Ectodermal cell (in vitro differentiated cells): ENCODE results near the gene KCNIP3.

Experiments
- H3K27ac ChIP-seq: 2 replicates; pipeline ENCODE4 v1.7.0; 2013; ENCODE audit warnings: mild to moderate bottlenecking, low read depth, low read length; ENCODE audit not compliant: insufficient read depth, poor library complexity, severe bottlenecking
- H3K27me3 ChIP-seq: 2 replicates; pipeline ENCODE4 v1.7.0; 2013; ENCODE audit warnings: mild to moderate bottlenecking, low read length; ENCODE audit not compliant: insufficient read depth, control insufficient read depth, poor library complexity, severe bottlenecking
- H3K36me3 ChIP-seq: one replicate; pipeline ENCODE4 v1.7.0; 2013; ENCODE audit warnings: low read length; ENCODE audit not compliant: control insufficient read depth, insufficient read depth
- H3K4me1 ChIP-seq: one replicate; pipeline ENCODE4 v1.7.0; 2013; ENCODE audit warnings: low read length; ENCODE audit not compliant: control insufficient read depth, insufficient read depth
- H3K4me3 ChIP-seq: 2 replicates; pipeline ENCODE4 v1.7.0; 2013; ENCODE audit warnings: low read depth, low read length, control low read depth; ENCODE audit not compliant: insufficient read depth
- H3K9me3 ChIP-seq: 2 replicates; pipeline ENCODE4 v1.7.0; 2013; ENCODE audit warnings: mild to moderate bottlenecking, low read length, moderate library complexity; ENCODE audit not compliant: control insufficient read depth
- WGBS, 2 experiments: methylation state at CpG; one replicate each; pipeline ENCODE4 v1.1.7; 2013; ENCODE audit warnings: missing lambda C conversion rate in 2 of 2; 5-methylcytosine and 5-hydroxymethylcytosine counted together

The KCNIP3 gene

DNA sequence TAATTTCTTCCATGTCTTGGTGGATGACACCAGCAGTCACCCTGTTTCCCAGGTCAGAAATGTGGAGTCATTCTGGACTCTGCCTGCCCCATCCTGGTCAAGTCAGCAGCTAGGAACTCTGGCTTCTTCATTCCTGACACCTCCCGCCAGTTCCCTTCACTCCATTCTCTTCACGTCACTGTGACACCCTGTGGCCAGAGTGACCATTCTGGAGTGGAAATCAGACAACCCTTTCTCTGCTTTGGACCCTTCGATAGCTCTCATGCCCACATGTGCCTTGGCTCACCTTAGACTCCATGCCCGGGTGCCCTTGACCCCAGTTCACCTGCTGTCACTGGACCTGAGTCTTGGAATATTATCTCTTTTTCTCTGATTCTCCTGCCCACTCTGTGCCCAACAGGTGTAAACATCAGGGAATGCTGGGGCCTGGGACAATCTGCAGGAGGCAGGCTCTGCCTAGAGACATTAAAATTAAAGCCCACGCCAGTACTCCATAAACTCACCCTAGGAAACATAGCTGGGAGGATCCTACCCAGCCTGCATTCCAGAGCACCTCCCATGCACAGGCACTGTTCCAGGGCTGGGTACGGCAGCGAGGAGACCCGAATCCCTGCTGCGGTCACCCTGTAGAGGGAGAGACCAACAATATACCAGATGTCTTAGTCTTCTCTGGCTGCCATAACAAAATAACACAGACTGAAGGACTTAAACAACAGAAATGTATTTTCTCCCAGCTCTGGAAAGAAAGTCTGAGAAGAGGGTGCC lies 64.3 kb downstream of the KCNIP3 start:
- Histone ChIP-seq H3K36me3 (no peaks in the 10 kb centered on the region), H3K4me3 (no peak overlapping the region), H3K9me3 (no peaks in the 10 kb centered on the region), H3K27ac (no peak overlapping the region), H3K27me3 (no peaks in the 10 kb centered on the region), H3K4me1 (no peaks in the 10 kb centered on the region)
- WGBS, 2 experiments = 87 to 88% methylated on average over 9 of the region's 9 CpGs

GRCh38 chr2:95362486-95362885 lies 65.3 kb downstream of the KCNIP3 start:
- 88 to 90% methylated on average over 9 of the region's 9 CpGs for WGBS, 2 experiments

DNA sequence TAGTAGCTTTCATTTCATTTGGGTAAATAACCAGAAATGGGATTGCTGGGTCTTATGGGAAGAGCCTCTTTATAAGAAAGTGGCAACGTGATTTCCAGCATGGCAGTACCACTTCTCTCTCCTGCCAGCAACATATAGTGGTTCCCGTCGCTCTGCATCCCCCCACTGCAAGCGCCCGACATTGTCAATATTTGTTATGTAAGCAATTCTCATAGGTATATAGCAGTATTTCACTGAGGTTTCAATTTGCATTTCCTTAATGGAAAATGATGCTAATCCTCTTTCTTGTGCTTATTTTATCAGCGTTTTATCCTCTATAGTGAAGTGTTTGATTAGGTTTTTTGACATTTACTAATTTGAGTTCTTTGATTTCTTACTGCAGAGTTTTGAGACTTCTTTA lies 69.4 kb downstream of the KCNIP3 start:
- Histone ChIP-seq H3K27me3 (no peaks in the 10 kb centered on the region), H3K4me1 (no peaks in the 10 kb centered on the region), H3K4me3 (no peak overlapping the region), H3K36me3 (no peaks in the 10 kb centered on the region), H3K27ac (no peak overlapping the region), H3K9me3 (no peaks in the 10 kb centered on the region)
- 52 to 86% methylated on average over 3 to 6 of the region's 6 CpGs for WGBS, 2 experiments

More at GRCh38 chr2:95362486-95362885, 65.3 kb downstream of the KCNIP3 start:
- H3K4me3 ChIP-seq = no peak overlapping the region
- H3K27ac ChIP-seq = no peak overlapping the region
- H3K36me3 ChIP-seq = no peaks in the 10 kb centered on the region
- no peaks in the 10 kb centered on the region for H3K9me3 ChIP-seq
- H3K27me3 ChIP-seq = no peaks in the 10 kb centered on the region
- H3K4me1 ChIP-seq = no peaks in the 10 kb centered on the region

GRCh38 chr2:95372216-95372829 lies 75.2 kb downstream of the KCNIP3 start:
- Histone ChIP-seq H3K4me3 (no peak overlapping the region), H3K36me3 (no peaks in the 10 kb centered on the region), H3K9me3 (no peaks in the 10 kb centered on the region), H3K27ac (no peak overlapping the region), H3K27me3 (no peaks in the 10 kb centered on the region), H3K4me1 (peaks cover 8% of the 10 kb centered on the region)
- WGBS, 2 experiments = 93 to 94% methylated on average over 8 of the region's 8 CpGs

DNA sequence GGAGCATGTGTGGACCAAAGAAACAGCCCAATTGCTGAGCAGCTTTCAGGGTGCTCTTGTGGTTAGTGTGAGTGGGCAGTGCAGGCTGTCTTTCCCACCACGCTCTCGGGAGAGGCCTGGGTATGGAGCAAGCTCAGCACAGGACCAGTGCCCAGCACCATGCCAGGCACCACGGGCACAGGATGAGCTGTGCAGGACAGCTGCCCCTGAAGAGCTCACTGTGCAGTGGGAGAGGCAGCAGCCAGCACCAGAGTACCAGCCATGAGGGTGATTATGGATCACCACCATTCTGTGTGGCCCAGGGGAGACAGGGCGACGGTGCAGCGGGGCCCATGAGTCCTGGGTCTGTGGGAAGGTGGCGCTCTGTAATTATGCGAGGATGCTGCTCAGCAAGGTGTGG lies 75.7 kb downstream of the KCNIP3 start:
- Histone ChIP-seq H3K36me3 (no peaks in the 10 kb centered on the region), H3K9me3 (no peaks in the 10 kb centered on the region), H3K27ac (no peak overlapping the region), H3K27me3 (no peaks in the 10 kb centered on the region), H3K4me1 (peaks cover 8% of the 10 kb centered on the region), H3K4me3 (no peak overlapping the region)
- 92 to 93% methylated on average over 8 of the region's 8 CpGs for WGBS, 2 experiments

- Histone ChIP-seq H3K36me3 (no peaks in the 10 kb centered on the region), H3K4me1 (peaks cover 8% of the 10 kb centered on the region), H3K27me3 (no peaks in the 10 kb centered on the region), H3K4me3 (no peak overlapping the region), H3K27ac (no peak overlapping the region), H3K9me3 (no peaks in the 10 kb centered on the region)
- WGBS, 2 experiments = 90 to 94% methylated on average over 6 of the region's 6 CpGs
These were observed 76.9 kb downstream of the KCNIP3 start for GRCh38 chr2:95374029-95374428.

DNA sequence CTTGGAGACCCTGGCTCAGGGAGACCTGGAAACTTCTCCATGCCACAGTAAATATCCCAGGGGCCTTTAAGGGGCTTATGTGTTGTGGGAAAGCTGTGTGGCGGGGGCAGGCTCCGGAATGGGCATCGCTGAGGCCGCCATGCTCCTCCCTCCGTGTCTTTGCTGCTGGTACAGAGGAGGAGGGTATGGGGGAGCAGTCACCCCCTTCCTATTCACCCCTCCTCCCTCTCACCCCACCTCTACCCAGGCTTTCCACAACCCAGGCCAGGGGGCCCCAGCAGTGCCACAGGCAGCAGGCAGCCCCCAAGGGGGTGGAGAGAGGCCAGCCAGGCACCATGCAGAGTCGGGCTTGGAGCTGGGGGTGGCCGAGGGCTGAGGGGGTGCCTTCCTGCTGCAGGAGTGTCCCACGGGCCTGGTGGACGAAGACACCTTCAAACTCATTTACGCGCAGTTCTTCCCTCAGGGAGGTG lies 77.3 kb downstream of the KCNIP3 start:
- Histone ChIP-seq H3K27ac (no peak overlapping the region), H3K4me1 (peaks cover 11% of the 10 kb centered on the region), H3K27me3 (no peaks in the 10 kb centered on the region), H3K36me3 (no peaks in the 10 kb centered on the region), H3K9me3 (no peaks in the 10 kb centered on the region), H3K4me3 (no peak overlapping the region)
- WGBS, 2 experiments = 91 to 96% methylated on average over 9 to 11 of the region's 11 CpGs

DNA sequence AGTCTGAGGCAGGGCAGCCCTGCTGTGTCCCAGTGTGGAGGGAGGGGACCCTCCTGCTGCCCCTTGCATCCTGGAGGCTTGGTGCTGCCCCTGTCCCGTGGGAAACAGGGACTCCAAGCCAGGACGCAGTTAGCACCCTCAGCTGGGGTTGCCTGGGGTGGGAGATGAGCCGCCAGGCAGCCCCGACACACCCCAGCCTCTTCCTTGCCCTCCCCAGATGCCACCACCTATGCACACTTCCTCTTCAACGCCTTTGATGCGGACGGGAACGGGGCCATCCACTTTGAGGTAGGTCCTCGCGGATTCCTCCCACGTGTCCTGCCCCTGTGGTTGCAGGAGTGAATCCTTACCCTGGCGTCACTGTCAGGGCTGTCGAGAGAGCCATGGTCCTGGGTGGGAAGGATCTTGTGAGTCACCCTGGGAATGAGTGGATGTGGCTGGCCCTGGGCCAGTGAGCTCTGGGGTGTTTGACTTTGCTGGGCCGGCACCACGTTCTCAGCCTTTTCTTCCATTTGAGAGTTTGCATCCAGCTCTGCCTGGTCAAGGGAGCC lies 77.8 kb downstream of the KCNIP3 start:
- Histone ChIP-seq H3K9me3 (no peaks in the 10 kb centered on the region), H3K36me3 (no peaks in the 10 kb centered on the region), H3K27me3 (no peaks in the 10 kb centered on the region), H3K27ac (no peak overlapping the region), H3K4me3 (no peak overlapping the region), H3K4me1 (peaks cover 15% of the 10 kb centered on the region)
- 89 to 91% methylated on average over 15 of the region's 15 CpGs for WGBS, 2 experiments

DNA sequence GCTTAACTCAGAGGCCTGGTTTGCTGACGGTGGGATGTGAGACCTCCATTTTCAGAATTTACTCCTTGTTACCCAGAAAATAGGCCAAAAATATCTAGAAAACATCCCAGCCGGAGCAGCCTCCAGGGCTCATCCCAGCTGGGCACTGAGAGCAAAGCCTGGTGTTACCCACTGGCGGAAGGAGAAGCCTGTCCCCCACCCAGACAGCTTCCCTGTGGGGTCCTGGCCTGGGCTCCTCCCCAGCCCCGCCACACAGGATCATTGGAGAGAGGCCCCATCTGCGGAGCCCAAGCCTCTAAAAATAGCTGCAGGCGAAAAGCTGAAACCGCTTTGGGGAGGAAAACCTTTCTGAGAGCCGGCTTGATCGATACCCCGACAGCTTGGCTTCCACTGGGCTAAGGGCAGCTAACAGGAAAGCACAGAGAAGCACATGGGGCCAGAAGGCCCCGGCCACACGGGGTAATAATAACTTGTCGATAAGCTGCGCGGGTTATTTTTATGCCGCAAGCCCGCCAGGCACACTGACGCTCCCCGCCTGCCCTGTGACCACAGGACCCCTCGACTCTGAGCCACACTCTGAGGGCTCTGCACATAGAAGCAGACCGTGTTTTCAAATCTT lies 78.5 kb downstream of the KCNIP3 start:
- Histone ChIP-seq H3K4me1 (peaks cover 15% of the 10 kb centered on the region), H3K36me3 (no peaks in the 10 kb centered on the region), H3K4me3 (no peak overlapping the region), H3K27me3 (no peaks in the 10 kb centered on the region), H3K9me3 (no peaks in the 10 kb centered on the region), H3K27ac (no peak overlapping the region)
- WGBS, 2 experiments = 84 to 87% methylated on average over 21 of the region's 21 CpGs
